CD4-positive, alpha-beta memory T cell (primary cell): ENCODE data around the gene FAM76A. TPM values are rescaled to one million over a fixed set of nuclear protein-coding genes. Genes with fewer than 3 reads are reported as not detected.

Experiments used
- CTCF ChIA-PET: fragments of 350-600 bp; sonication (Branson Sonifier 250); formaldehyde crosslinking; loops from one replicate; lab custom pipeline; 2021; ENCODE audit warnings: inconsistent platforms; ENCODE audit not compliant: partially characterized antibody; lab: Charles Lee
- POLR2A ChIA-PET: fragments of 350-600 bp; sonication (Branson Sonifier 250); formaldehyde crosslinking; loops from one replicate; lab custom pipeline; 2021; ENCODE audit not compliant: partially characterized antibody; lab: Charles Lee
- DNase-seq, 5 donors: peaks; one replicate each; pipeline versions ENCODE4 v3.0.0 to v3.0.0-alpha.2; 2020 to 2022; ENCODE audit warnings: mixed read lengths in 1 of 5
- H3K27ac ChIP-seq: one replicate; pipeline ENCODE4 v1.7.0; 2013; ENCODE audit warnings: low read depth, low read length
- H3K27me3 ChIP-seq: 2 replicates; pipeline ENCODE4 v1.7.0; 2013; ENCODE audit warnings: mild to moderate bottlenecking, low read length, moderate library complexity; ENCODE audit not compliant: insufficient read depth
- H3K36me3 ChIP-seq: 2 replicates; pipeline ENCODE4 v1.7.0; 2013; ENCODE audit warnings: mild to moderate bottlenecking, low read length, moderate library complexity; ENCODE audit not compliant: insufficient read depth
- H3K4me1 ChIP-seq: 2 replicates; pipeline ENCODE4 v1.7.0; 2013; ENCODE audit warnings: mild to moderate bottlenecking, low read length, moderate library complexity; ENCODE audit not compliant: insufficient read depth
- H3K4me3 ChIP-seq, 2 donors: one replicate each; pipeline ENCODE4 v1.7.0; 2013; ENCODE audit warnings: low read length in 2 of 2, mild to moderate bottlenecking in 1 of 2
- H3K9me3 ChIP-seq, 2 donors: one replicate each; pipeline ENCODE4 v1.7.0; 2013; ENCODE audit warnings: low read length in 2 of 2, control low read depth in 1 of 2; ENCODE audit not compliant: control insufficient read depth in 1 of 2
- H3K27ac Mint-ChIP-seq, 7 donors: one replicate each; pipeline ENCODE4 v1.8.0; 2020 to 2021; ENCODE audit warnings: mixed read lengths in 7 of 7, mild to moderate bottlenecking in 6 of 7, inconsistent platforms in 3 of 7, moderate library complexity in 3 of 7
- H3K27me3 Mint-ChIP-seq, 2 donors: one replicate each; pipeline ENCODE4 v1.8.0; 2020 to 2021; ENCODE audit warnings: mixed read lengths in 2 of 2
- H3K36me3 Mint-ChIP-seq, 2 donors: one replicate each; pipeline ENCODE4 v1.8.0; 2020 to 2021; ENCODE audit warnings: mixed read lengths in 2 of 2, inconsistent platforms in 1 of 2, mild to moderate bottlenecking in 1 of 2
- H3K4me1 Mint-ChIP-seq, 4 donors: one replicate each; pipeline ENCODE4 v1.8.0; 2020 to 2021; ENCODE audit warnings: mixed read lengths in 4 of 4, mild to moderate bottlenecking in 1 of 4
- H3K4me3 Mint-ChIP-seq, 8 donors: one replicate each; pipeline ENCODE4 v1.8.0; 2020 to 2021; ENCODE audit warnings: mixed read lengths in 8 of 8, mild to moderate bottlenecking in 7 of 8, moderate library complexity in 6 of 8, inconsistent platforms in 3 of 8
- H3K9me3 Mint-ChIP-seq, 8 donors: one replicate each; pipeline ENCODE4 v1.8.0; 2020 to 2021; ENCODE audit warnings: mixed read lengths in 8 of 8, mild to moderate bottlenecking in 5 of 8, inconsistent platforms in 3 of 8, moderate library complexity in 1 of 8
- intact Hi-C: fragments of 100-400 bp; cut with micrococcal nuclease; formaldehyde crosslinking; loops from one replicate; pipeline ENCODE4 v1.15.1; 2023
- polyA plus RNA-seq, 2 donors: library from polyadenylated mRNA; unstranded; fragments of 300-500 nt; fragmentation: Illumina TruSeq; gene quantifications; one replicate each; pipeline ENCODE4 v1.2.3, GENCODE V29; 2021
- total RNA-seq, 2 experiments: library from RNA; stranded (reverse); gene quantifications; one replicate each; pipeline ENCODE4 v1.2.3, GENCODE V29; 2021

The FAM76A gene
- total and polyA plus RNA-seq, 4 experiments from 2014 or later, result 3.1 to 26.0 (median 16.6) TPM

- Mint-ChIP-seq H3K27me3 (no peaks in the 10 kb centered on the region), H3K9me3 (no peaks in the 10 kb centered on the region), H3K36me3 (peaks cover 38 to 50% of the 10 kb centered on the region in 2 donors), H3K4me1 (peaks cover 0 to 5% (median 2%) of the 10 kb centered on the region in 4 donors), H3K4me3 (no peak overlapping the region), H3K27ac (peak overlapping the region in 2 of 7 donors; percentile 33 to 57)
- POLR2A ChIA-PET, result no interaction called here
- intact Hi-C loops, result no loop called here
- H3K27me3 ChIP-seq, result no peaks in the 10 kb centered on the region
- no peak overlapping the region for H3K27ac ChIP-seq
- H3K36me3 ChIP-seq, result peaks cover 26% of the 10 kb centered on the region
- no peaks in the 10 kb centered on the region for H3K4me1 ChIP-seq
- H3K9me3 ChIP-seq, result no peaks in the 10 kb centered on the region
- CTCF ChIA-PET, result interaction anchor here (1.4 kb wide), 1 partner anchor 20 kb away, joined by 4 read pairs; the partner anchor contains the start of gene FAM76A
- no peak for DNase-seq
- H3K4me3 ChIP-seq, result no peak overlapping the region
Measured at GRCh38 chr1:27745466-27745865, 19.7 kb downstream of the FAM76A start.

- CTCF ChIA-PET, result no interaction called here
- no peaks in the 10 kb centered on the region for H3K27me3 ChIP-seq
- Mint-ChIP-seq H3K9me3 (no peaks in the 10 kb centered on the region), H3K27me3 (no peaks in the 10 kb centered on the region), H3K4me3 (no peak overlapping the region), H3K4me1 (peaks cover 0 to 3% (median under 1%) of the 10 kb centered on the region in 4 donors), H3K36me3 (peaks cover 50 to 61% of the 10 kb centered on the region in 2 donors), H3K27ac (no peak overlapping the region)
- peaks cover 19% of the 10 kb centered on the region for H3K36me3 ChIP-seq
- DNase-seq, result no peak
- intact Hi-C loops, result no loop called here
- POLR2A ChIA-PET, result interaction anchor here (1.1 kb wide), 1 partner anchor 20 kb away, joined by 3 read pairs; the partner anchor contains the start of gene STX12
- no peak overlapping the region for H3K27ac ChIP-seq
- no peaks in the 10 kb centered on the region for H3K4me1 ChIP-seq
- H3K4me3 ChIP-seq, result no peak overlapping the region
- no peaks in the 10 kb centered on the region for H3K9me3 ChIP-seq
Measured at GRCh38 chr1:27752360-27752759, 26.6 kb downstream of the FAM76A start.

GRCh38 chr1:27755286-27755685 lies 29.5 kb downstream of the FAM76A start:
- Mint-ChIP-seq H3K4me1 (peaks cover 0 to 1% (median 0%) of the 10 kb centered on the region in 4 donors), H3K9me3 (no peaks in the 10 kb centered on the region), H3K27ac (no peak overlapping the region), H3K36me3 (peaks cover 50 to 64% of the 10 kb centered on the region in 2 donors), H3K27me3 (no peaks in the 10 kb centered on the region), H3K4me3 (no peak overlapping the region)
- Histone ChIP-seq H3K4me1 (no peaks in the 10 kb centered on the region), H3K27me3 (no peaks in the 10 kb centered on the region), H3K27ac (no peak overlapping the region), H3K4me3 (no peak overlapping the region), H3K36me3 (peaks cover 30% of the 10 kb centered on the region), H3K9me3 (no peaks in the 10 kb centered on the region)
- intact Hi-C loops, result no loop called here
- no peak for DNase-seq
- ChIA-PET POLR2A (interaction anchor here (1.5 kb wide), 1 partner anchor 11 kb away, joined by 3 read pairs; no protein-coding TSS in a partner anchor), CTCF (interaction anchor here (1.4 kb wide), 1 partner anchor 18 kb away, joined by 4 read pairs; the partner anchor contains the start of gene STX12)

DNA sequence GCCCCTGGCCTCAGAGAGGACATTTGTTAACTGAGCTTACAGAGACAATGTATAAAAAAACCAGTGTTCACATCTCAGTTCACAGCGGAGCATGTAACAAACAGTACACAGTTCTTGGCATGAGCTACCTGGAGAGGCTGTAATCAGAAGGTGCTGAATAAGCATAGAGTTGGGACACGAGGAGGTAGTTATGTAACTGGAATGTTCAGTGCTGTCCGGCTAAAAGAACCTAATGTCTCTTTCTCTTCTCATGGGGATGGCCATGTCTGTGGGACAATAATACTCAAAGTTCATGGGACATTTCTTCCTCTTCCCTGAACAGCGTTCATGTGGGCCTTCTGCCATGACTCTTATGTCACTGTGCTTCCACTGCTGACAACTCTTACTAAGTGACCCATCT lies 30.1 kb downstream of the FAM76A start:
- peaks cover 49 to 60% of the 10 kb centered on the region in 2 donors for H3K36me3 Mint-ChIP-seq
- H3K36me3 ChIP-seq, result peaks cover 27% of the 10 kb centered on the region
- POLR2A ChIA-PET, result interaction anchor here (1.5 kb wide), 1 partner anchor 10 kb away, joined by 3 read pairs; no protein-coding TSS in a partner anchor

DNA sequence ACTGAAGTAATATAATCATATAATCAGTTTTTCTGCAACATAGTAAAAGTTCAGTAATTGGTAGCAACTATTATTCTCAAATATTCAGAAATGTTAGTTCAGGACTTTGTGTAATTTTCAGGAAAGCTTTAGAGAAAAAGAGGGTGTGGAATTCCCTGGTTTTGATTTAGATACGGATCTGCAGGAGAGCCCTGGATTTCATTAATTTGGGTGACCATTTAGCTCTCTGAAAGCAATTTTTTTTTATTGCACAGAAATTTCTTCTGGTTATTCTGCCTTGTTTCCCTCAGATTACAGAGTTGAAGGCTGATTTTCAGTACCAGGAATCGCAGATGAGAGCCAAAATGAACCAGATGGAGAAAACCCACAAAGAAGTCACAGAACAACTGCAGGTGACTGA lies 33.5 kb downstream of the FAM76A start:
- POLR2A ChIA-PET, result no interaction called here
- peak overlapping the region in 1 of 7 donors; percentile 38 for H3K27ac Mint-ChIP-seq

More for the DNA sequence above, 30.1 kb downstream of the FAM76A start:
- Histone ChIP-seq H3K4me3 (no peak overlapping the region), H3K4me1 (no peaks in the 10 kb centered on the region), H3K9me3 (no peaks in the 10 kb centered on the region), H3K27ac (no peak overlapping the region), H3K27me3 (no peaks in the 10 kb centered on the region)
- Mint-ChIP-seq H3K4me3 (no peak overlapping the region), H3K4me1 (peaks cover 0 to 1% (median 0%) of the 10 kb centered on the region in 4 donors), H3K27me3 (no peaks in the 10 kb centered on the region), H3K27ac (no peak overlapping the region), H3K9me3 (no peaks in the 10 kb centered on the region)
- intact Hi-C loops, result no loop called here
- DNase-seq, result no peak
- CTCF ChIA-PET, result interaction anchor here (1.4 kb wide), 1 partner anchor 17 kb away, joined by 4 read pairs; the partner anchor contains the start of gene STX12

GRCh38 chr1:27760426-27760825 lies 34.7 kb downstream of the FAM76A start:
- POLR2A ChIA-PET, result no interaction called here
- H3K36me3 Mint-ChIP-seq, result peaks cover 34 to 39% of the 10 kb centered on the region in 2 donors
- intact Hi-C loops, result no loop called here
- peaks cover 27% of the 10 kb centered on the region for H3K36me3 ChIP-seq
- H3K4me1 Mint-ChIP-seq, result peaks cover 0 to 1% (median 0%) of the 10 kb centered on the region in 4 donors
- H3K4me1 ChIP-seq, result no peaks in the 10 kb centered on the region
- H3K27ac Mint-ChIP-seq, result peak overlapping the region in 1 of 7 donors; percentile 52
- H3K9me3 Mint-ChIP-seq, result no peaks in the 10 kb centered on the region
- no peak overlapping the region for H3K27ac ChIP-seq
- no peak overlapping the region for H3K4me3 ChIP-seq
- H3K27me3 Mint-ChIP-seq, result no peaks in the 10 kb centered on the region
- CTCF ChIA-PET, result interaction anchor here (1.8 kb wide), 1 partner anchor 12 kb away, joined by 6 read pairs; the partner anchor contains the start of gene STX12
- no peak overlapping the region for H3K4me3 Mint-ChIP-seq
- DNase-seq, result no peak
- no peaks in the 10 kb centered on the region for H3K27me3 ChIP-seq
- H3K9me3 ChIP-seq, result no peaks in the 10 kb centered on the region

More for the DNA sequence above, 33.5 kb downstream of the FAM76A start:
- Mint-ChIP-seq H3K4me3 (no peak overlapping the region), H3K36me3 (peaks cover 41 to 51% of the 10 kb centered on the region in 2 donors), H3K27me3 (no peaks in the 10 kb centered on the region), H3K9me3 (no peaks in the 10 kb centered on the region), H3K4me1 (peaks cover 0 to 1% (median 0%) of the 10 kb centered on the region in 4 donors)
- no peaks in the 10 kb centered on the region for H3K27me3 ChIP-seq
- H3K9me3 ChIP-seq, result no peaks in the 10 kb centered on the region
- intact Hi-C loops, result no loop called here
- no peak overlapping the region for H3K4me3 ChIP-seq
- peaks cover 27% of the 10 kb centered on the region for H3K36me3 ChIP-seq
- CTCF ChIA-PET, result interaction anchor here (0.6 kb wide), 1 partner anchor 50 kb away, joined by 4 read pairs; no protein-coding TSS in a partner anchor
- no peak for DNase-seq
- H3K4me1 ChIP-seq, result no peaks in the 10 kb centered on the region
- H3K27ac ChIP-seq, result no peak overlapping the region

- Mint-ChIP-seq H3K27ac (no peak overlapping the region), H3K9me3 (no peaks in the 10 kb centered on the region), H3K4me1 (peaks cover 0 to 1% (median 0%) of the 10 kb centered on the region in 4 donors), H3K27me3 (no peaks in the 10 kb centered on the region), H3K4me3 (no peak overlapping the region), H3K36me3 (peaks cover 20 to 29% of the 10 kb centered on the region in 2 donors)
- DNase-seq, result no peak
- intact Hi-C loops, result no loop called here
- Histone ChIP-seq H3K4me3 (no peak overlapping the region), H3K9me3 (no peaks in the 10 kb centered on the region), H3K27ac (no peak overlapping the region), H3K36me3 (peaks cover 19% of the 10 kb centered on the region), H3K27me3 (no peaks in the 10 kb centered on the region), H3K4me1 (no peaks in the 10 kb centered on the region)
- POLR2A ChIA-PET, result no interaction called here
- CTCF ChIA-PET, result no interaction called here
Measured at GRCh38 chr1:27762033-27762432, 36.3 kb downstream of the FAM76A start.
